Peyer's patch (tissue), 4 donors: Measurements from ENCODE around the gene TEX50.

Experiments used
- POLR2A ChIP-seq, 2 donors: fragments of 450-650 bp; IDR thresholded peaks; one replicate each; pipeline ENCODE4 v1.5.1; 2017; ENCODE audit warnings: antibody characterized with exemption in 2 of 2, mild to moderate bottlenecking in 2 of 2, moderate library complexity in 2 of 2
- TF ChIP-seq, protein P1 (sequence below), 6 experiments: fragments of 450-650 bp in 4 of 6; fragments of 200-600 bp in 2 of 6; sonication (generic) in 1 of 6; IDR thresholded peaks; one replicate each; pipeline ENCODE4 v1.5.1; 2017 to 2019; ENCODE audit warnings: antibody characterized with exemption in 6 of 6, mild to moderate bottlenecking in 3 of 6, moderate library complexity in 1 of 6

DNA sequence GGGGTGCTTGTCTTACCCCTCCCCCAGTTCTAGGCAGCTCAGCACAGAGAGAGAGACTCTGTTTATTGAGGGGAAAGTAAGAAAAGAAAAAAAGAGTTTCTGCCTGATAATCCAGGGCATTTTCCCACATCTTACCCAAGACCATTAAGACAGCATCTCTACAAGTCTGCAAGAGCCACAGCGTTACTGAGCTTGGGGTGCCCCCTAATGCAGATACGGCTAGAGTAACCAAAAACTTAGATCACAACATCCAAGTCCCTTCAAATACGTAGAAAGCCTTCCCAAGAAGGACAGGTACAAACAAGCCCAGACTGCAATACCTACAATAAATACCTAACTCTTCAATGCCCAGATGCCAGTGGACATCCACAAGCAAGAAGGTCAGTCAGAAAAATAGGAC, 6.2 kb upstream of the TEX50 start:
- TF ChIP-seq, protein P1, sequence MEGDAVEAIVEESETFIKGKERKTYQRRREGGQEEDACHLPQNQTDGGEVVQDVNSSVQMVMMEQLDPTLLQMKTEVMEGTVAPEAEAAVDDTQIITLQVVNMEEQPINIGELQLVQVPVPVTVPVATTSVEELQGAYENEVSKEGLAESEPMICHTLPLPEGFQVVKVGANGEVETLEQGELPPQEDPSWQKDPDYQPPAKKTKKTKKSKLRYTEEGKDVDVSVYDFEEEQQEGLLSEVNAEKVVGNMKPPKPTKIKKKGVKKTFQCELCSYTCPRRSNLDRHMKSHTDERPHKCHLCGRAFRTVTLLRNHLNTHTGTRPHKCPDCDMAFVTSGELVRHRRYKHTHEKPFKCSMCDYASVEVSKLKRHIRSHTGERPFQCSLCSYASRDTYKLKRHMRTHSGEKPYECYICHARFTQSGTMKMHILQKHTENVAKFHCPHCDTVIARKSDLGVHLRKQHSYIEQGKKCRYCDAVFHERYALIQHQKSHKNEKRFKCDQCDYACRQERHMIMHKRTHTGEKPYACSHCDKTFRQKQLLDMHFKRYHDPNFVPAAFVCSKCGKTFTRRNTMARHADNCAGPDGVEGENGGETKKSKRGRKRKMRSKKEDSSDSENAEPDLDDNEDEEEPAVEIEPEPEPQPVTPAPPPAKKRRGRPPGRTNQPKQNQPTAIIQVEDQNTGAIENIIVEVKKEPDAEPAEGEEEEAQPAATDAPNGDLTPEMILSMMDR (IDR thresholded peaks at IDR 0.05), result no peak
- TF ChIP-seq POLR2A (IDR thresholded peaks at IDR 0.05), result no peak
